Erythroblast (primary cell): Measurements from ENCODE around the gene LIMD2.

Experiments used
- DNase-seq, 2 experiments: peaks; one replicate each; lab custom pipeline; 2025; lab: John Stamatoyannopoulos, UW
- GATA1 ChIP-seq: IDR thresholded peaks from 2 replicates; pipeline ENCODE4 v1.6.1; 2011; ENCODE audit warnings: low read depth, mild to moderate bottlenecking, control low read depth, low read length, moderate library complexity
- POLR2A ChIP-seq: IDR thresholded peaks from 2 replicates; pipeline ENCODE4 v1.6.1; 2011; ENCODE audit warnings: mild to moderate bottlenecking, low read length

LIMD2 gene

GRCh38 chr17:63705657-63706056 lies 5.7 kb upstream of the LIMD2 start:
- TF ChIP-seq GATA1 (no peak), POLR2A (no peak)
- no peak for DNase-seq

GRCh38 chr17:63704836-63705235 lies 4.9 kb upstream of the LIMD2 start:
- no peak for DNase-seq
- TF ChIP-seq POLR2A (no peak), GATA1 (no peak)

- DNase-seq = no peak
- TF ChIP-seq POLR2A (no peak), GATA1 (no peak)
These were observed 4.3 kb upstream of the LIMD2 start for GRCh38 chr17:63704259-63704576.

- TF ChIP-seq POLR2A = no peak
- TF ChIP-seq GATA1 = no peak
- no peak for DNase-seq
These were observed 3.8 kb upstream of the LIMD2 start for GRCh38 chr17:63703556-63704258.

- DNase-seq = no peak
- TF ChIP-seq POLR2A = no peak
- TF ChIP-seq GATA1 = no peak
These were observed 3.1 kb upstream of the LIMD2 start for GRCh38 chr17:63703029-63703428.

- no peak for TF ChIP-seq POLR2A
- TF ChIP-seq GATA1 = no peak
- DNase-seq = no peak
These were observed 2.7 kb upstream of the LIMD2 start for GRCh38 chr17:63702721-63703015.

GRCh38 chr17:63701868-63702720 lies 2.2 kb upstream of the LIMD2 start:
- TF ChIP-seq POLR2A = no peak
- no peak for TF ChIP-seq GATA1
- DNase-seq = peak in 1 of 2 experiments; percentile 15

- no peak for DNase-seq
- TF ChIP-seq POLR2A (no peak), GATA1 (no peak)
These were observed 1.5 kb upstream of the LIMD2 start for GRCh38 chr17:63701456-63701820.

GRCh38 chr17:63700528-63701455 lies 867 bp upstream of the LIMD2 start:
- TF ChIP-seq GATA1 = no peak
- no peak for TF ChIP-seq POLR2A

GRCh38 chr17:63698886-63699637 lies 863 bp downstream of the LIMD2 start:
- no peak for TF ChIP-seq POLR2A
- TF ChIP-seq GATA1 = no peak
- DNase-seq = peak in 1 of 2 experiments; percentile 35

More at GRCh38 chr17:63700528-63701455, 867 bp upstream of the LIMD2 start:
- peak; percentile 42 to 48 for DNase-seq

- TF ChIP-seq POLR2A (no peak), GATA1 (no peak)
- peak in 1 of 2 experiments; percentile 31 for DNase-seq
These were observed 1.5 kb downstream of the LIMD2 start for GRCh38 chr17:63698381-63698885.

- TF ChIP-seq GATA1 (no peak), POLR2A (no peak)
- DNase-seq = peak; percentile 67 to 80
These were observed 2.3 kb downstream of the LIMD2 start for GRCh38 chr17:63697341-63698286.
